Measurements from ENCODE around the gene ATM.

ATM gene

DNA sequence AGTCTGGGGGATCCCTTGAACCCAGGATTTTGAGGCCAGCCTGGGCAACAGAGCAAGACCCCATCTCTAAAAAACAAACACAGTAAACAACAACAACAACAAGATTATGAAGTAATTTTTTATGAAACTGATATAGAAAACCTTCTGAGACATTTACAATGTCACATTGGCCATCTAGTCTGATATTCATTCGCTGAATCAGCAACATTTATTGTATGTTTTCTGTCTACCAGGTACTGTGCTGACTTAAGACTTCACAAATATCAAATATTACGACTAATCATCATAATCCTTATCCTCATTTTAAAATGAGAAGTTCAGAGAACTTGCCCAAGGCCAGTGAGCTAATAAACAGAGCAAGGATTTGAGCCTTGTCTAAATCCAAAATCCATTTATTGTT lies 120.8 kb downstream of the ATM start:
- H4K20me1 ChIP-seq (ENCODE audit: insufficient read depth, low read length) = no peaks in the 10 kb centered on the region
- H3K4me3 ChIP-seq (ENCODE audit: low read depth in 1 of 2, low read length in 2 of 2) = no peak overlapping the region
- no peak overlapping the region for H2AFZ ChIP-seq (ENCODE audit: low read depth, low read length)
- H3K4me1 ChIP-seq (ENCODE audit: insufficient read depth, low read length) = no peaks in the 10 kb centered on the region
- no peak for TF ChIP-seq EZH2 (IDR thresholded peaks at IDR 0.05; ENCODE audit: borderline replicate concordance, low read depth, low read length, severe bottlenecking)
- TF ChIP-seq, protein P1, sequence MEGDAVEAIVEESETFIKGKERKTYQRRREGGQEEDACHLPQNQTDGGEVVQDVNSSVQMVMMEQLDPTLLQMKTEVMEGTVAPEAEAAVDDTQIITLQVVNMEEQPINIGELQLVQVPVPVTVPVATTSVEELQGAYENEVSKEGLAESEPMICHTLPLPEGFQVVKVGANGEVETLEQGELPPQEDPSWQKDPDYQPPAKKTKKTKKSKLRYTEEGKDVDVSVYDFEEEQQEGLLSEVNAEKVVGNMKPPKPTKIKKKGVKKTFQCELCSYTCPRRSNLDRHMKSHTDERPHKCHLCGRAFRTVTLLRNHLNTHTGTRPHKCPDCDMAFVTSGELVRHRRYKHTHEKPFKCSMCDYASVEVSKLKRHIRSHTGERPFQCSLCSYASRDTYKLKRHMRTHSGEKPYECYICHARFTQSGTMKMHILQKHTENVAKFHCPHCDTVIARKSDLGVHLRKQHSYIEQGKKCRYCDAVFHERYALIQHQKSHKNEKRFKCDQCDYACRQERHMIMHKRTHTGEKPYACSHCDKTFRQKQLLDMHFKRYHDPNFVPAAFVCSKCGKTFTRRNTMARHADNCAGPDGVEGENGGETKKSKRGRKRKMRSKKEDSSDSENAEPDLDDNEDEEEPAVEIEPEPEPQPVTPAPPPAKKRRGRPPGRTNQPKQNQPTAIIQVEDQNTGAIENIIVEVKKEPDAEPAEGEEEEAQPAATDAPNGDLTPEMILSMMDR (IDR thresholded peaks at IDR 0.05; ENCODE audit: borderline replicate concordance, extremely low read depth, low read length, poor library complexity, severe bottlenecking) = no peak
- H3K36me3 ChIP-seq (ENCODE audit: insufficient read depth, low read length) = peaks cover 21% of the 10 kb centered on the region; the same call in 1 of the 2 replicates
- H3K9me3 ChIP-seq (ENCODE audit: insufficient read depth, low read length, severe bottlenecking) = no peaks in the 10 kb centered on the region
- ATAC-seq (ENCODE audit: insufficient read depth, low read depth) (no peak), DNase-seq (no peak)
- no peak overlapping the region for H3K27ac ChIP-seq (ENCODE audit: low read length)
- H3K4me2 ChIP-seq (ENCODE audit: insufficient read depth, low read length) = no peak overlapping the region
- no peaks in the 10 kb centered on the region for H3K27me3 ChIP-seq (ENCODE audit: insufficient read depth, low read length, poor library complexity)
- no peak overlapping the region for H3K9ac ChIP-seq (ENCODE audit: low read depth, low read length)
- no peaks in the 10 kb centered on the region for H3K79me2 ChIP-seq (ENCODE audit: insufficient read depth, low read length)

DNA sequence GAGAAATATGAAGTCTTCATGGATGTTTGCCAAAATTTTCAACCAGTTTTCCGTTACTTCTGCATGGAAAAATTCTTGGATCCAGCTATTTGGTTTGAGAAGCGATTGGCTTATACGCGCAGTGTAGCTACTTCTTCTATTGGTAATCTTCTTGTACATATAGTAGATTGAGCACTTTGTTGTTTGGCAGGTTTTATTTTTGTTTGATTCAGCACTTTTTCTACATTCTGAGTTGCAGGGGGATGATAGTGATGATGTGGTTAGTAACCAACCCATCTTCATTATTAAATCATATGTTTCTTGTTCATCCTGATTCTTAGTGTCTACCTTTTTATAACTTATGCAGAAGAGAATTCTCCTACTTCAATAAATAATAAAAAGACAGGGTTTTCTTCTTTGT lies 122.9 kb downstream of the ATM start:
- no peaks in the 10 kb centered on the region for H3K9me3 ChIP-seq (ENCODE audit: insufficient read depth, low read length, severe bottlenecking)
- no peak overlapping the region for H3K9ac ChIP-seq (ENCODE audit: low read depth, low read length)
- H2AFZ ChIP-seq (ENCODE audit: low read depth, low read length) = no peak overlapping the region
- ATAC-seq (ENCODE audit: insufficient read depth, low read depth) = no peak
- H3K4me2 ChIP-seq (ENCODE audit: insufficient read depth, low read length) = no peak overlapping the region
- no peak overlapping the region for H3K4me3 ChIP-seq (ENCODE audit: low read depth in 1 of 2, low read length in 2 of 2)
- H3K4me1 ChIP-seq (ENCODE audit: insufficient read depth, low read length) = no peaks in the 10 kb centered on the region
- no peaks in the 10 kb centered on the region for H4K20me1 ChIP-seq (ENCODE audit: insufficient read depth, low read length)
- no peaks in the 10 kb centered on the region for H3K79me2 ChIP-seq (ENCODE audit: insufficient read depth, low read length)
- TF ChIP-seq EZH2 (IDR thresholded peaks at IDR 0.05; ENCODE audit: borderline replicate concordance, low read depth, low read length, severe bottlenecking) = no peak
- TF ChIP-seq, protein P1 (IDR thresholded peaks at IDR 0.05; ENCODE audit: borderline replicate concordance, extremely low read depth, low read length, poor library complexity, severe bottlenecking) = no peak
- no peak for DNase-seq
- no peaks in the 10 kb centered on the region for H3K27me3 ChIP-seq (ENCODE audit: insufficient read depth, low read length, poor library complexity)
- no peak overlapping the region for H3K27ac ChIP-seq (ENCODE audit: low read length)
- peaks cover 37% of the 10 kb centered on the region for H3K36me3 ChIP-seq (ENCODE audit: insufficient read depth, low read length)

DNA sequence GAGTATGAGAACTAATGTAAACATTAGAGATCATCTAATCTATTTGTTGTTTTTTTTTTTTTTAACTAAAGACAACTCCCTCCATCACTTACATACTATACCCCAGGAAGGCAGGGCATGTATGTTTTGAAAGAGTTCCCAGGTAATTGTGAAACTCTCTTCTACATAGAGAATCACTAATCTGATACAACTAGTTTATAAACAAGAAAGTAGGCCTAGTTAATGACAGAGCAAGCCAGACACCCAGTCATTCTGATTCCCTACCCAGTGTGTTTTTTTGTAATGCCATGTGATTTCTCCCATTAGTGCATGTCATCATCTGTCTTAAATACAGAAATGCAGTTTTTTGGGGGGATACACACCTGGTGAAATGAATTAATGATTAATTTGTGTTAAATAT lies 123.6 kb downstream of the ATM start:
- H3K27me3 ChIP-seq (ENCODE audit: insufficient read depth, low read length, poor library complexity) = no peaks in the 10 kb centered on the region
- H3K36me3 ChIP-seq (ENCODE audit: insufficient read depth, low read length) = peaks cover 44% of the 10 kb centered on the region
- no peaks in the 10 kb centered on the region for H3K9me3 ChIP-seq (ENCODE audit: insufficient read depth, low read length, severe bottlenecking)
- DNase-seq (no peak), ATAC-seq (ENCODE audit: insufficient read depth, low read depth) (no peak)
- no peak overlapping the region for H3K4me2 ChIP-seq (ENCODE audit: insufficient read depth, low read length)
- H4K20me1 ChIP-seq (ENCODE audit: insufficient read depth, low read length) = no peaks in the 10 kb centered on the region
- H3K9ac ChIP-seq (ENCODE audit: low read depth, low read length) = no peak overlapping the region
- H2AFZ ChIP-seq (ENCODE audit: low read depth, low read length) = no peak overlapping the region
- TF ChIP-seq EZH2 (IDR thresholded peaks at IDR 0.05; ENCODE audit: borderline replicate concordance, low read depth, low read length, severe bottlenecking) = no peak
- no peaks in the 10 kb centered on the region for H3K79me2 ChIP-seq (ENCODE audit: insufficient read depth, low read length)
- H3K27ac ChIP-seq (ENCODE audit: low read length) = no peak overlapping the region
- H3K4me1 ChIP-seq (ENCODE audit: insufficient read depth, low read length) = no peaks in the 10 kb centered on the region
- H3K4me3 ChIP-seq (ENCODE audit: low read depth in 1 of 2, low read length in 2 of 2) = no peak overlapping the region

DNA sequence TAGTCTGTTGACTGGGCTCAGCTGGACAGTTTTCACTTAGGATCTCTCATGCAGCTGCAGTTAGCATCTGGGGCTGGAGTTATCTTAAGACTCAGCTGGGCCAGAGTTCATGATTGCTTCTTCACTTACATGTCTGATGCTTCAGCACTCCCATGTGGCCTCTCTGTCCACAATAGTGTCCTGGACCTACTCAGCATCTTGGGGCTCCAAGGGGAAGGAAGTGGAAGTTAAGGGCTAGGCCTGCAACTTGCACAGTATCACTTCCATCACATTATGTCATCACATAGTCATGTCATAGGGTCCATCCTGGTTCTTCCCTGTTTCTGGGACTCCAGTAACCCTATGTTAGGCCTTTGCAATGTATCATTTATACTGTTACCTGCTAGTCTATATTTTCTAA lies 128.6 kb downstream of the ATM start:
- Histone ChIP-seq H3K4me2 (ENCODE audit: insufficient read depth, low read length) (no peak overlapping the region), H2AFZ (ENCODE audit: low read depth, low read length) (no peak overlapping the region), H3K9ac (ENCODE audit: low read depth, low read length) (no peak overlapping the region), H3K27me3 (ENCODE audit: insufficient read depth, low read length, poor library complexity) (no peaks in the 10 kb centered on the region), H3K79me2 (ENCODE audit: insufficient read depth, low read length) (no peaks in the 10 kb centered on the region), H3K36me3 (ENCODE audit: insufficient read depth, low read length) (peaks cover 81% of the 10 kb centered on the region), H3K27ac (ENCODE audit: low read length) (no peak overlapping the region), H3K4me3 (ENCODE audit: low read depth in 1 of 2, low read length in 2 of 2) (no peak overlapping the region), H3K4me1 (ENCODE audit: insufficient read depth, low read length) (no peaks in the 10 kb centered on the region), H4K20me1 (ENCODE audit: insufficient read depth, low read length) (no peaks in the 10 kb centered on the region), H3K9me3 (ENCODE audit: insufficient read depth, low read length, severe bottlenecking) (no peaks in the 10 kb centered on the region)
- no peak for DNase-seq
- TF ChIP-seq, protein P1 (IDR thresholded peaks at IDR 0.05; ENCODE audit: borderline replicate concordance, extremely low read depth, low read length, poor library complexity, severe bottlenecking) = no peak
- no peak for TF ChIP-seq EZH2 (IDR thresholded peaks at IDR 0.05; ENCODE audit: borderline replicate concordance, low read depth, low read length, severe bottlenecking)
- no peak for ATAC-seq (ENCODE audit: insufficient read depth, low read depth)

Measured in DND-41 (cell line).